NCI-H1417 treated with DMSO at 0.1 percent for 48 hours (cell line): ENCODE measurements around the gene ABCA8.
"Not testable (repeated sequence)": the region's sequence is repeated elsewhere in the genome, so short reads cannot be mapped to it uniquely, and the experiment has no call there.

ENCODE experiments used
- DNase-seq: peaks from one replicate; lab custom pipeline; 2025; lab: John Stamatoyannopoulos, UW

The ABCA8 gene, protein sequence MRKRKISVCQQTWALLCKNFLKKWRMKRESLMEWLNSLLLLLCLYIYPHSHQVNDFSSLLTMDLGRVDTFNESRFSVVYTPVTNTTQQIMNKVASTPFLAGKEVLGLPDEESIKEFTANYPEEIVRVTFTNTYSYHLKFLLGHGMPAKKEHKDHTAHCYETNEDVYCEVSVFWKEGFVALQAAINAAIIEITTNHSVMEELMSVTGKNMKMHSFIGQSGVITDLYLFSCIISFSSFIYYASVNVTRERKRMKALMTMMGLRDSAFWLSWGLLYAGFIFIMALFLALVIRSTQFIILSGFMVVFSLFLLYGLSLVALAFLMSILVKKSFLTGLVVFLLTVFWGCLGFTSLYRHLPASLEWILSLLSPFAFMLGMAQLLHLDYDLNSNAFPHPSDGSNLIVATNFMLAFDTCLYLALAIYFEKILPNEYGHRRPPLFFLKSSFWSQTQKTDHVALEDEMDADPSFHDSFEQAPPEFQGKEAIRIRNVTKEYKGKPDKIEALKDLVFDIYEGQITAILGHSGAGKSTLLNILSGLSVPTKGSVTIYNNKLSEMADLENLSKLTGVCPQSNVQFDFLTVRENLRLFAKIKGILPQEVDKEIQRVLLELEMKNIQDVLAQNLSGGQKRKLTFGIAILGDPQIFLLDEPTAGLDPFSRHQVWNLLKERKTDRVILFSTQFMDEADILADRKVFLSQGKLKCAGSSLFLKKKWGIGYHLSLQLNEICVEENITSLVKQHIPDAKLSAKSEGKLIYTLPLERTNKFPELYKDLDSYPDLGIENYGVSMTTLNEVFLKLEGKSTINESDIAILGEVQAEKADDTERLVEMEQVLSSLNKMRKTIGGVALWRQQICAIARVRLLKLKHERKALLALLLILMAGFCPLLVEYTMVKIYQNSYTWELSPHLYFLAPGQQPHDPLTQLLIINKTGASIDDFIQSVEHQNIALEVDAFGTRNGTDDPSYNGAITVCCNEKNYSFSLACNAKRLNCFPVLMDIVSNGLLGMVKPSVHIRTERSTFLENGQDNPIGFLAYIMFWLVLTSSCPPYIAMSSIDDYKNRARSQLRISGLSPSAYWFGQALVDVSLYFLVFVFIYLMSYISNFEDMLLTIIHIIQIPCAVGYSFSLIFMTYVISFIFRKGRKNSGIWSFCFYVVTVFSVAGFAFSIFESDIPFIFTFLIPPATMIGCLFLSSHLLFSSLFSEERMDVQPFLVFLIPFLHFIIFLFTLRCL (N-terminal part only)

DNA sequence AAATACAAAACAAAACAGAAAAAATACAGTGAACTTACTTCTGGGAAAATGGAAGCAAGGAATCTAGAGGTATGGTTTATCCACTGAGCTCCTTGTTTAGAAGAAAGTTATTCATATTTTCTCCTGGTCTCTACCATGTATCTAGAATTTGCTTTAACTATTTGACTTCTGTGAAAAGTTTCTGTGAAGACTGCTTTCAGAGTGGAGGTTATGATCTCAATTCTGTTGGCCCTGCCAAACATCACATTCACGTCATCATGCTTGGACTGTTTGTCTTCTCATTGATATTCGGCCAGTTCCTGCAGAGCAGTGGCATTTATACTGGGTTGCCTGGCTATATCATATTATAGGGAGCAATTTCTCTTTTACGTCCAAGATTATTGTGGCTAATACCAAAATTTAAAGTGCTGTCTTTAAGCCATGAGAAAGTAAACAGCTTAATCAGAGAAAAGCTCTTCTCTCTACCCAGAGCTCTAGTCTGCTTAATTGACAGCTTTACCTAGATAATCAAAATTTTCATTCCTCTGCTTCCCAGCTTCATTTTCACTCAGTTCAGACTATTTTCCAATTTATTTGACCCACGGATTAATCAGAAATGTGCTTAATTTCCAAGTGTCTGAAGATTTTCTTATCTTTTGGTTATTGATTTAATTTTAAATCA, at the start of gene ABCA8:
TSS of gene ABCA8 (minus strand) at position 212 of the 661 bp plus-strand sequence. CDS start 13,358 bp downstream, outside the sequence.
- DNase-seq: no peak

DNA sequence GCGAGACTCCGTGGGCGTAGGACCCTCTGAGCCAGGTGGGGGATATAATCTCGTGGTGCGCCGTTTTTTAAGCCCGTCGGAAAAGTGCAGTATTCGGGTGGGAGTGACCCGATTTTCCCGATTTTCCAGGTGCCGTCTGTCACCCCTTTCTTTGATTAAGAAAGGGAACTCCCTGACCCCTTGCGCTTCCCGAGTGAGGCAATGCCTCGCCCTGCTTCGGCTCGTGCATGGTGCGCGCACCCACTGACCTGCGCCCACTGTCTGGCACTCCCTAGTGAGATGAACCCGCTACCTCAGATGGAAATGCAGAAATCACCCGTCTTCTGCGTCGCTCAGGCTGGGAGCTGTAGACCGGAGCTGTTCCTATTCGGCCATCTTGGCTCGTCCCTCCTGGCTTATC, 49.6 kb upstream of the ABCA8 start:
- DNase-seq: not testable (repeated sequence)

DNA sequence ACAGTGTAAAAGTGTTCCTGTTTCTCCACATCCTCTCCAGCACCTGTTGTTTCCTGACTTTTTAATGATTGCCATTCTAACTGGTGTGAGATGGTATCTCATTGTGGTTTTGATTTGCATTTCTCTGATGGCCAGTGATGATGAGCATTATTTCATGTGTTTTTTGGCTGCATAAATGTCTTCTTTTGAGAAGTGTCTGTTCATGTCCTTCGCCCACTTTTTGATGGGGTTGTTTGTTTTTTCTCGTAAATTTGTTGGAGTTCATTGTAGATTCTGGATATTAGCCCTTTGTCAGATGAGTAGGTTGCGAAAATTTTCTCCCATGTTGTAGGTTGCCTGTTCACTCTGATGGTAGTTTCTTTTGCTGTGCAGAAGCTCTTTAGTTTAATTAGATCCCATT, 44.6 kb upstream of the ABCA8 start:
- DNase-seq: not testable (repeated sequence)

DNA sequence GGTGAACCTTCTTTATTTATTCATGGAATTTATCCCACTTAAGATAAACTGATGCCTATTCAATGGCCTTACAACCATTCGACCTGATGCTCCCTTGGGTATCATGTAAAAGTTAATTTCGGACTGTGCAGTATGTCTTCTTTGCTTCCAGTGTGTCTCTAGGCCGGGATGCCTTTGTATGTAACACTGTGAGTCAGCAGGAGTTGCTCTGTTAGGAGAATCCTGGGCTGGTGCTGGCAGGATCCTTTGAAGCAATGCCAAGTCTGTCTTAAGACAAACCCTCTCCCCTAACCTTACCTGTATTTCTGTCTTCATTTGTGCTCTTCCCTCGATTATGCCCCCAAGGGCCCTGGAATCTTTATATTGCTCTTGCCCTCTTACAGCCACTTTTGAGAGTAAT, 37.9 kb upstream of the ABCA8 start:
- DNase-seq: no peak

DNA sequence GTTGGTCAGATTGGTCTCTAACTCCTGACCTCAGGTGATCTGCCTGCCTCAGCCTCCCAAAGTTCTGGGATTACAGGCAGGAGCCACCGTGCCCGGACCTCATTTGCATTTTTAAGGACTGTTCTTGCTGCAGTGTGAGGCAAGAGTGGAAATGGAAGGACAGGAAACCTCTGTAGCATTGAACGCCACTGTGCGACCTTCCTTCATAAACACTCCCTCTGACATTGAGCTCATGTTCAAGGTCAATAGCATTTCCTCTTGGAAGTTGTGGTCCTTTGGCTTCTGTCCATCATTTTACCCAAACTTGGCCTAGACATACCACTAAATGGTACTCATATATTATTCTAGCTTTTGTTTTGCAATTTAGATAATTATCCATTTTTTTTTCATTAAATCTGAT, 32.8 kb upstream of the ABCA8 start:
- no peak for DNase-seq

DNA sequence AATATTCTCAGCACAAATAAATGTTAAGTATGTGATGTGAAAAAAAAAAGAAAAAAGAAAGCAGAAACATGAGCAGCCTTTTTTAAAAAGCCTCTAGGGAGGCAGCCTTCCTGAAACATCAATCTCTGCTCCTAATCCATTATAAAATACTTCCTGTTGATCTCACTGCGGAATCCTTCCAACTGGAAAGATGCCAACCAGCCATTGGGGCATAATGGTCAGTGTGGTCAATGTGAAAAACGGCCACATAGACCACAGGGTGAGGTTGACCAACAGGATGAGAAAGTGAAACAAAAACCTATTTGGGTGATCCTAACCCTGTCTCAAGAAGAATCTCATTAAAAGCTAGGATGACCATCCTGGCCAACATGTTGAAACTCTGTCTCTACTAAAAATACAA, 26.1 kb upstream of the ABCA8 start:
- no peak for DNase-seq

DNA sequence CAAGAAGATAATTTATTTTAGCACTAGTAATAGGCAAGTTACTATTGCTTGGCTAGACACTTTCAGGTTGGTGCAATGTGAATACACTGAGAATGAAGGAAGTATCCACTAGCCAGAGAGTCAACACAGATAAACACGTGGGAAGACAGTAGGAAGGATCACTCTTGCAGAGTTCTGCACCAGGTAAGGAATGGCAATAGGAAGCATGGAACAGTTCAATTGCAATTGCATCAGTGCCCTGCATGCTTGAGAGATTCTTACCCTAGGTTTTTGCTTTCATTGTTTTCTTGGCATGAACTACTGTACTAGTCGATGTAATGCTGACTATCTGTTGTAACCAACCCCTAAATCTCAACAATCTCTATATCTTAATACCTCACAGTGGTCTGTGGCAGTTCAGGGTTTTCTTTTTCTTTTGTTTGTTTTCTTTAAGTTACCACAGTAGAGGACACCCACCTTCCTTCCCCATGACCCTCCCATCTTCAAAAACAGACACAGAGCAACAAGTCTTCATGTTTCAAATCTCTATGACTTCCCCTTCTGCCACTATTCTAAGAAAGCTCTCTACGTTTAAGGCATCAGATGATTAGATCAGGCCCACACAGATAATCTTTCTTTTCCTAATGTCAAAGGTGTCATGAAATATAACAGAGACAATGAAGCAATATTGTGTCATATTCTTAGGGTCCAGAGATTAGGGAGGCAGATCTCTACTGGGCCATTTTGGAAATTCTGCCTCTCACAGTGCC, 18.1 kb upstream of the ABCA8 start:
- DNase-seq: no peak

DNA sequence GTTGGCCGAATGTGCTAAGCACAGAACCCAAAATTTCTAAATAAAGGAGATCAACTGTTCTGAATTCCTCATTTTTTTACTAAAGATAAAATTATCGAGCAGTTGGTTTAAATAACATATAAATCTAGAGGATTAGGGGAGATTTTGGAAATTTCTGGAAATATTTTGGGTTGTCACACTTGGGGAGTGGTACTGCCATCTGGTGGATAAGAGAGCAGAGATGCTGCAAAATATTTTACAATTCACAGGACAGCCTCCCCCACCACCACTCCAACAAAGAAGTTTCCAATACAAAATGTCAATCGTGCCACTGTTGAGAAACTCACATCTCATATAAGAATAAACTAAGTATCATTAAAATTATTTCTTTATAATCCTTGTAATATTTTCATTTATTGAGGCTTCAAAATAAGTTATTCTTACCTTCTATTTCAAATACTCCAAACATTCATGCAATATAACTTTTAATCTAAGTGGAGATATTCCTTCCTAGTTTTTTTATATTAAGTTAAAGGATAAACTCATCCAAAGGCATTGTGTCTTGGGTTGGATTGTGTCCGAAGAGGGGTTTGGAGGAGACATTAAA, 17.0 kb upstream of the ABCA8 start:
- no peak for DNase-seq

DNA sequence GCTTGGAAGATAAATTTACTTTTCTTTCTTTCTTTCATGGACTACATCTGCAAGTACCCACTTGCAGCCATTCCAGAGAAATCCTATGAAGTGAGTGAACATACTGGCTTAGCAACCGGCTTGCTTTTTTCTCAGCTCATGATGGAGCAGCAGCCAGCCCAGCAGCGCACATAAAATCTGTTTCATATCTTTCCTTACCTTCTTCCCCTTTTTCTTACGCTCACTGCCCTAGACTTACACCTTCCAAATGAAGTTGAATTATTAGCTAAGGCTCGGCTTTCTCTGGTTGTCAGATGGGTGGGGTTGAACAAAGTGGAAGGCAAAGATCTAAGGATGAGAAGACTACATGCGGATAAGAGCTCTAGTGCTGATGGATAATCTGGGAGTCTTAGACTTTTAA, 13.9 kb upstream of the ABCA8 start:
- no peak for DNase-seq

DNA sequence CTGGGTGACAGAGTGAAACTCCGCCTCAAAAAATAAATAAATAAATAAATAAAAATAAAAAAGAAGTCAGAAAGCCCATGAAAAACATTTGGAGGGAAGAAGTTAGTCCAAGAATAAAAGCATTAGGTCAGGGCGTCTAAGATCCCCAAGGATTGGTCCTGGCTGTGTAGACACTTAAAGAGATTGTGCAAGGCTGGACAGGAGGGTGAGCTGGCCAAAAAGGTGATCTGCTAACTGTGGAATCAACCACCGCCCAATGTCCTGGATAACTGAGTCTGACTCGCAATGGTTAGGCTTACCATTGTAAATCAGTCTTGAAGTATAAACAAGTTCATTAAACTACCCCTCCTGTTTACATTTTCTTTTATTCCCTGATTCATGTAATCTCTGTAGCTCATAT, 8.8 kb upstream of the ABCA8 start:
- no peak for DNase-seq

DNA sequence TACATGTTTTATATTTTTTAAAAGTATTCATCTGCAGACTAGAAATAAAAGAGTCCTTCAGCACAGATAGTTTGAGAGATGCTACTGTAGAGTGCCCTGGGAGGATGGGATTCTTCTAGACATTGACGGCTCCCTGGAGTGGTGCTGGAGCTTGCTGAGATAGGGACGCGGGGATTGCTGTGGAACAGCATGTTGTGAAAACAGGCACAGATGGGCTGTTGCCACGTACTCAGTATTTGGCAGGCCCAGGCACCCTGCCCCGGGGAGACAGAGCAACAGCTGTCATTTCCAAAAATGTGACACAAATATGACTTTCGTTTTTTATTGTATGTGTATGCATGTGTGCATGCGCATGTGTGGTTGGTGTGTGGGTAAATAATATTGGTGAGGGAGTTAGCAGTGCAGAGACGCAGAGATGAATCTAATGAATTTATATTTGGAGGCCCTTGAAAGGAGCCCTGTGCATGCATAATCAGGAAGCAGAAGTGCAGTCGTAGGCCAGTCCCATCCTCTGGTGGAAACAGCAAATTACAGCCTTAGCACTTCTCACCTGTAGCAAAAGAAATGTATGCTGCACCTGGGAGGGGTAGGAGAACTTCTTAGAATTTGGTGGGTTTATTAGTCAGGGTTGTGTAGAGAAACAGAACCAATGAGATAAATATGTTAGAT, 6.2 kb upstream of the ABCA8 start:
- DNase-seq: no peak

DNA sequence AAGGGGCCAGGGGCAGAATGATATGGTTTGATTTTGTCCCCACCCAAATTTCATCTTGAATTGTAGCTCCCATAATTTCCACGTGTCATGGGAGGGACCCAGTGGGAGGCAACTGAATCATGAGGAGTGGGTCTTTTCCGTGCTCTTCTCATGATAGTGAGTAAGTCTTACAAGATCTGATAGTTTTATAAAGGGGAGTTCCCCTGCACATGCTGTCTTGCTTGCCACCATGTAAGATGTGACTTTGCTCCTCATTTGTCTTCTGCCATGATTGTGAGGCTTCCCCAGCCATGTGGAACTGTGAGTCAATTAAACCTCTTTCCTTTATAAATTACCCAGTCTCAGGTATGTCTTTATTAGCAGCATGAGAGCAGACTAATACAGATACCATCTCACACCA, 3.9 kb upstream of the ABCA8 start:
- not testable (repeated sequence) for DNase-seq

DNA sequence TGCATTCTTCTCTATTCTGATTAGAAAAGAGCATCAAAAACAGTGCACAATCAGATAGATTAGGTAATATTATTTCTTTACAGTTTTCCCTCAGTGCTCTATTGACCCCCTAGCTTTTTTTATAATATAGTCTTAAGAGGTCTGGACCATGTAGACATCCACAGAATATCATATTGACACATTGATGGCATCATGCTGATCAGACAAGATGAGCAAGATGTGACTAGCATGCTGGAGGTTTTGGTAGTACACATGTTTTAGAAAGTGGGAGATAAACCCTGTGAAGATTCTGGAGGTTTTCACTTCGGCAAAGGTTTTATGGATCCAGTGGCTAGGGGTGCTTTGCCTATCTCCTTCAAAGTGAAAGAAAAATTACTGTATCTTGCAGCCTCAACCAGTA, 2.8 kb upstream of the ABCA8 start:
- DNase-seq: no peak

DNA sequence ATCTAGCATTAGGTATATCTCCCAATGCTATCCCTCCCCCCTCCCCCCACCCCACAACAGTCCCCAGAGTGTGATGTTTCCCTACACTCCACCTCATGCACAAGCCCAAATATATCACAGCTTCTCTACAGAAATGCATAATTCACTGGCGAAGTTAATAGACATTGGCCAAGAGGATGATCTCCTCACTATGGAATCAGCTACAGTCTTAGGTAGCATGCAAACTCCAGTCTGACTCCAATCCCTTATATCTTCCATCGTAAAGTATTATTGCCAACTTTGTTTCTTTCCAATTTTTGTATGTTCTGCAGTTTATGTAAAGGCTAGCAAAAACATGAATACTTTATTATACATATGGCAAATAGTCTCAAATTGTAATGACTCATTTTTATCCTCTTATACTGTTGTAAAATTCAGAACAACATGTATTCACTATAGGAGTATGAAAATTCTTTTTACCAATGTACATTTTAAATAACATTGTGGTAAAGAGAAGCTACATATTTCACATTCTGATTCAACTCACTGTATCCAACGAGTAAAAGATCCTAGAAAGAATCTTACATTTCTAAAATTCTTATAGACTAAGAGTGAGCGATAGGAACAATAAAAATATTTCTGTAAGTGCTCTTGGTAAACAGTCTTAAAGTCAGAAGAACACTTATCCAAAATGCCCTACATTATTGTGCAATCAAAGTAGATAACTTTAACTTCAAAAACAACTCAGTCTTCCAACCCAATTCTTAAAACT, 871 bp downstream of the ABCA8 start:
- no peak for DNase-seq

DNA sequence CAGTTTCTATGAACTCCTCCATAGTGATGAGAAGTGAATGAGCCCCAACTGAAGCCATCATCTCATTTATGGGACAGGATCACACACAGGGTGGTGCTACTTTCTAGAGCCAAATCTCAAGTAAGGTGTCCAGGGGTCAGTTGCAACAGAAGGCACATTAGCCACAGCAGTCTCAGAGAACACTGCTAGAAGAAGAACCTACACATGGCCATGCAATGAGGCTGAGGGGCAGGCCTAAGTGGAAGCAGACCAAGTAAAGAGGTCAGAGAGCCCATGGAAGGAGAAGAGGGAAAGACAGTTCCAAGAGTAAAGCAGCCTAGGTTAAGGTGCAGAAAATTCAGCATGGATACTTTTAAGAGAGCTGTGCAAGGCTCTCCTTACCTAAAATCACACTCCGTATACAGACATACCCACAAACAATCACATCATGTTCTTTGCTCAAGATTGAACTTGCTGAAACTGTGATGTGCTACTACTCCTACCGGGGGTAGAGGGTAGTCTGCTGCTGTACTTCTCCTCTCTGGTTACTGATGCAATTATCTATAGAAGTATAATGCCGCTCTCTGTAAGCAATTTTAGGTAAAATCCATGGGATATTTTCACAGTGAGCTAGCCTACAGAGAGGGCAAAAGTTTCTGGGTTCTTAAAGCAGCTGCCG, 1.7 kb downstream of the ABCA8 start:
- no peak for DNase-seq

DNA sequence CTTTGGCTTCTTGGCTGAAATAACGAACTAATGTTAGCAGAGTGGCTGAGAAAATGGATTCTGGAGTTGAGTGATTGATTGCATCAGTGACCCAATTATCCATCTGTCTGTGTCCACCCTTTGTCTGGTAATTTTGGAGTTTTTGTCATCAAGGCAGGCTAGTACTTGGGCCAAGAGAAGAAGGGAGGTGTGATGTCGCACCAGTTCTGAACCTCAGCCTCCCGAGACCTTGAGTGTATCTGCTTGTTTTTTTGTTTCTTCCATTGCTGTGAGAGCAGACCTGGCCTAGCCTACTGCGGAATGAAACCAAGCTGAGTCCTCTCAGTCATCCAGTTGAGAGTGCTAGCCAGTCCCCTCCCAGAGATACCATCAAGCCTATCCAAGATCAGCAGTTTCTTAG, 4.5 kb downstream of the ABCA8 start:
- no peak for DNase-seq

DNA sequence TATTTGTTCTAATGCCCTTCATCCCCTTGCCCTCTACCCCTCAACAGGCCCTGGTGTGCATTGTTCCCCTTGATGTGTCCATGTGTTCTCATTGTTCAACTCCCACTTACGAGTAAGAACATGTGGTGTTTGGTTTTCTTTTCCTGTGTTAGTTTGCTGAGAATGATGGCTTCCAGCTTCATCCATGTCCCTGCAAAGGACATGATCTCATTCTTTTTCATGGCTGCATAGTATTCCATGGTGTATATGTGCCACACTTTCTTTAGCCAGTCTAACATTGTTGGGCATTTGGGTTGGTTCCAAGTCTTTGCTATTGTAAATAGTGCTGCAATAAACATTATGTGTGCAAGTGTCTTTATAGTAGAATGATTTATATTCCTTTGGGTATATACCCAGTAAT, 7.3 kb downstream of the ABCA8 start:
- DNase-seq: not testable (repeated sequence)

DNA sequence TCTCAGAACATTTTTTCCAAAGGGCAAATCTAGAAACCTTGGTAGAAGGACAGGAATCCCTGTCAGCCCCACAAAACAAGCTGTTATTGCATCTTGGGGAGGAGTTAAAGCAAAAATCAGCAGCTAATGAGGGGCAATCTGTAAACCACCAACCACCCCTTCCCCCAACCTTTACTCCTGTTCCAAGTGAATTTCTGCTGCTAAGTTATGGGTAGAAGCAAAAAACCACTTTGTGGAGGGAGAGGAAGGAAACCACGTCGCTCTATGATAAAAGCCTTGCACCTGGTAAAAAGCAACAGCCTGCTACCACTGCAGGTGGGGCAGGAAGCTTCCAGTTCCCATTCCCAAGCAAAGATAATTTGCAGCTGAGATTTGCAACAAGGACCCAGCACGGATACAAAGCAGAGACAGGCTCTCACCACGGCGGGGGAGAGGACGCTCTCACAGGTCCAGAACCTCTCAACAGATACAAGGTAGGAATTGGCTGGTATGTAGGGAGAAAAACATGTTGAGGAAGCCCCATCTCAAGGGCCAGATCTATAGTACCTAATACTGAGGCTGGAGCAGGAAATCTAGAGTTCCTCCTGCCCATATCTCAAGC, 10.7 kb downstream of the ABCA8 start:
- no peak for DNase-seq

DNA sequence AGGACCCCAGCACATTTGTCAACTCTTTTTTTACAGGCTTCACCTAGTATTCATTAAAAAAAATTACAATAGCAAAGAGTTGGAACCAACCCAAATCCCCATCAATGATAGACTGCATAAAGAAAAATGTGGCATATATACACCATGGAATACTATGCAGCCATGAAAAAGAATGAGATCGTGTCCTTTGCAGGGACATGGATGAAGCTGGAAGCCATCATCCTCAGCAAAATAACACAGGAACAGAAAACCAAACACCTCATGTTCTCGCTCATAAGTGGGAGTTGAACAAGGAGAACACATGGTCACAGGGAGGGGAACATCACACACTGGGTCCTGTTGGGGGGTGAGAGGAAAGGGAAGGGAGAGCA, 11.4 kb downstream of the ABCA8 start:
- DNase-seq: not testable (repeated sequence)
